GM10248 (cell line): ENCODE measurements around the gene NPVF.

Experiments
- CTCF ChIA-PET: fragments of 300-600 bp; sonication (Branson Sonifier 250); formaldehyde crosslinking; extraction: SDS; loops from one replicate; lab custom pipeline; 2021; ENCODE audit warnings: antibody characterized with exemption; lab: Yijun Ruan, JAX
- POLR2A ChIA-PET: fragments of 350-650 bp; sonication (Branson Sonifier 250); formaldehyde crosslinking; extraction: SDS; loops from one replicate; lab custom pipeline; 2020; ENCODE audit warnings: antibody characterized with exemption; lab: Yijun Ruan, JAX
- DNase-seq: peaks from one replicate; pipeline ENCODE4 v3.0.0; 2012; ENCODE audit errors: extremely low spot score
- TF ChIP-seq, protein P1 (sequence below): IDR thresholded peaks from 2 replicates; pipeline ENCODE4 v1.5.1; 2012; ENCODE audit warnings: mild to moderate bottlenecking, low read depth; ENCODE audit errors: extremely low read depth, missing control alignments, control extremely low read depth

NPVF gene

DNA sequence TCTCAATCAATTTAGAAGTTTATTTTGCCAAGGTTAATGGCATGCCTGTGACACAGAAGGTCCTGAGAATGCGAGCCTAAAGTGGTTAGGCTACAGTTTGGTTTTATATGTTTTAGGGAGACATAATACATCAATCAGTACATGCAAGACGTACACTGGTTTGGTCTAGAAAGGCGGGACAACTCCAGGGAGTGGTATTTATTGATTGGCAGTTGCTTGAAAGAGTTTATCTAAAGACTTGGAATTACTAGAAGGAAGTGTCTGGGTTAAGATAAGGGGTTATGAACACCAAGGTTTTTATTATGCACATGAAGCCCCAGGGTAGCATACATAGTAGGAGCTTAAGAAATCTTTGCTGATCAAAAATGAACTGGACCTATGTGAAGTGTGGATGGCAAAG lies 21.5 kb downstream of the NPVF start:
- no peak for DNase-seq
- POLR2A ChIA-PET: no interaction called here
- CTCF ChIA-PET: interaction anchor here (1.8 kb wide), 1 partner anchor 11 kb away, joined by 7 read pairs; no protein-coding TSS in a partner anchor
- TF ChIP-seq, protein P1, sequence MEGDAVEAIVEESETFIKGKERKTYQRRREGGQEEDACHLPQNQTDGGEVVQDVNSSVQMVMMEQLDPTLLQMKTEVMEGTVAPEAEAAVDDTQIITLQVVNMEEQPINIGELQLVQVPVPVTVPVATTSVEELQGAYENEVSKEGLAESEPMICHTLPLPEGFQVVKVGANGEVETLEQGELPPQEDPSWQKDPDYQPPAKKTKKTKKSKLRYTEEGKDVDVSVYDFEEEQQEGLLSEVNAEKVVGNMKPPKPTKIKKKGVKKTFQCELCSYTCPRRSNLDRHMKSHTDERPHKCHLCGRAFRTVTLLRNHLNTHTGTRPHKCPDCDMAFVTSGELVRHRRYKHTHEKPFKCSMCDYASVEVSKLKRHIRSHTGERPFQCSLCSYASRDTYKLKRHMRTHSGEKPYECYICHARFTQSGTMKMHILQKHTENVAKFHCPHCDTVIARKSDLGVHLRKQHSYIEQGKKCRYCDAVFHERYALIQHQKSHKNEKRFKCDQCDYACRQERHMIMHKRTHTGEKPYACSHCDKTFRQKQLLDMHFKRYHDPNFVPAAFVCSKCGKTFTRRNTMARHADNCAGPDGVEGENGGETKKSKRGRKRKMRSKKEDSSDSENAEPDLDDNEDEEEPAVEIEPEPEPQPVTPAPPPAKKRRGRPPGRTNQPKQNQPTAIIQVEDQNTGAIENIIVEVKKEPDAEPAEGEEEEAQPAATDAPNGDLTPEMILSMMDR: no peak

DNA sequence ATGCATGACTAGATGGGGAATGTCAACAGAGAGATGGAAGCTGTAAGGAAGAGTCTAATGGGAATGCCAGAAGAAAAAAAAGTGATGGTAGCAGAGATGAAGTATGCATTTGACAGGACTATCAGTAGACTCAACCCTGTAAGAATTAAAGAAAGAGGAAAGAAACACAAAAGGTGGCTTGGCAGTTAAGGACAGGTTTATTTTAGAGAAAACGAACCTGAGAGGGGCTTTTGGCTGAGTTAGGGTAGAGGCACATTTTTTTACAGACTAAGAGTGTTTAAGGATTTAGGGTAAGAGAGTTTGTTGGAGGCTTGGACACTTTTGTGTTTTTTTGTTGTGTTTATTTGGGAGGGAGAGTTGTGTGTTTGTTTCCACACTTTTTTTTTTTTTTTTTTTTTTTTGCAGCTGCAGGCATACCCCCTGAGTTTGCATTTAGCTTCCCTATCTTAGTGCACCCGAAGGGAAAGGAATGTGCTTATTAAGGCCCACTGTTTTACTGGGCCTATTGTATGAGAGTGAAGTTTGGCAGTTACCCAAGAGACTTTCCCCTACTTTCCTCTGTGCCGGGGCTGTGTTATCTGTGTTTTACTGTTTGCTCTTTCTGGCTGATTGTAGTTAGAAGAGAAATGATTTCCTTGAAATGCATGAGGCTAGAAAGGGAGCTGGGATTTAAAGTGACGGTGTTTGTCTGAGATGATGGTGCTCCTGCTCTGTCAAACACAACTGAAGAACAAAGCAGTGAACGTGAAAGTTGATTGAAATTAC lies 32.0 kb downstream of the NPVF start:
- DNase-seq: no peak
- CTCF ChIA-PET: interaction anchor here (1.6 to 2.2 kb wide), 2 partner anchors 16 to 21 kb away, joined by 5 read pairs; a partner anchor contains a TSS
- POLR2A ChIA-PET: no interaction called here
- TF ChIP-seq, protein P1: no peak

DNA sequence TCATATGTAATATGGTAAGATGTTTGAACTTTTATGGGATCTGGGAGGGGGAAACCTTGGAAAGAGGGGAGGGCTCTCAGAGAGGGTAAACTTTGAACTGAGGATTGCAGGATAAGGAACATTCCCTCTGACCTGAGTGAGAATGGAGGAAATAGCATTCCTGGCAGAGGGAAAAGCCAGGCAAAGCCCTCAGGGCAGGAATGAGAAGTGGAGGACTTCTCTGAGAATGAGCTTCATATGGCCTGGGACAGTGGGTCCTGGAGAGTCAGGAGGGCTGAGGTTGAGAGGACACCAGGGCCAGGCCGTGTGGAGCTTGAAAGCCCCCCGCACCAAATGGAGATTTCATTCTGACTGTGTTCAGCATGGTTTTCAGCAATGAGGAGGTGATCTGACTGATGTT lies 34.2 kb downstream of the NPVF start:
- CTCF ChIA-PET: interaction anchor here (2.0 to 2.1 kb wide), 2 partner anchors 14 to 23 kb away, joined by 7 read pairs; a partner anchor contains a TSS

DNA sequence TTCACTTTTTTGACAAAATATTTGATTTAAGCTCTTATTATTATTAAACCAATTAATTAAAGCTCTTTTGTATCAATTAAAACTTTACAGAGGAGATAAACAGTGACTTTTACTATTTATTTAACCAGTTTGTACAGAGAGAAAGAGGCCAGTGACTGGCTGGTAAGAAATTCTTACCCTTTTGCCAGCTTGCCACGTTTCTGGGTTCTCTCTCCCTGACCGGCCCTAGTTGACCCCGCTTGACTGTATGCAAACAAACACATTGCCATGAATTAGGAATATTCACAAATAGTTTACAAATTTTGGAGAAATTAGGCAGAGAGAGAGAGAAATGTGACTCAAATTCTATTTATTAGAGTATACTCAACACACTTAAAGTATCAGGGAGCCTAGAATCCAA lies 36.2 kb downstream of the NPVF start:
- ChIA-PET CTCF (interaction anchor here (1.2 to 2.1 kb wide), 3 partner anchors 12 to 25 kb away, joined by 3 to 7 read pairs (median 7); a partner anchor contains a TSS), POLR2A (no interaction called here)
- no peak for DNase-seq
- TF ChIP-seq, protein P1: no peak

More for the DNA sequence above, 34.2 kb downstream of the NPVF start:
- DNase-seq: no peak
- TF ChIP-seq, protein P1: no peak
- POLR2A ChIA-PET: no interaction called here

DNA sequence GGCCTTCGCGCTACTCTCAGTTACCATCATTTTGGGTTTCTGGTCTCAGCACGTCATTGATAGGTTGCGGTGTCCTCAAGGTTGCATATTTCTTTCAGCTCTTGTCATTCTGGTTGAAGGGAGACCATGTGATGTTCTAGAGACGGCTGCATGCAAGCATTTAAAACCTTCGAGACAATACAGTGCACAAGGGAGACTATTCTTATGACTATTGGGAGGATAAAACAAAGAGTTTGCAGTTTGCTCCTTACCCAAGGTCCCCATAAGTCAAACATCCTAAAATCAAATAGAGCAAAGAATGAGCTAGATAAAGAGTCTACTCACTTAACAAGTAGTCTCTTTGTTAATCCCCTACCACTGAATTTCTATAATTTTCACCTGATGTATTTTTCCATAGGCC lies 39.1 kb downstream of the NPVF start:
- CTCF ChIA-PET: interaction anchor here (1.2 kb wide), 1 partner anchor 28 kb away, joined by 3 read pairs; no protein-coding TSS in a partner anchor
- POLR2A ChIA-PET: no interaction called here
- TF ChIP-seq, protein P1: no peak
- DNase-seq: no peak

DNA sequence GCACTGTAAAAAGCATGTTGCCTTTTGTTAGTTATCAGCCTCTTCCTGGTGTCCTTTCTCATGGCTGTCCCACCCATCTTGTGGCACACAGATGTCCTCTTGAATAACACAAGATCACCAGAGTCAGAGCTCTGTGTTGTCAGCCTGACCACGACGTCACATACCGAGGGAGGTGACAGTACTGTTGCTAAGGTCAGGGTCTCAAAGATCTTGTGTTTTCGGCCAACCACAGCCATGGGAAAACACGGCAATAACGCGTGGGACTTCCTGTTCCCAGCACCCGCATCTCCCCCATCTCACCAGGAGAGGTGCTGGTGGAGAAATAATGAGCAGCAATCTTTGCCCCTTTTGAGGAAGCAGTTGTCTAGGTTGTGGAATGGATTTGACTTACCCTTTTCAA lies 40.4 kb downstream of the NPVF start:
- DNase-seq: no peak
- CTCF ChIA-PET: interaction anchor here (1.0 kb wide), 1 partner anchor 29 kb away, joined by 4 read pairs; no protein-coding TSS in a partner anchor
- POLR2A ChIA-PET: no interaction called here
- TF ChIP-seq, protein P1: no peak
